H9 (cell line): ENCODE measurements around the gene GLT6D1. TPM values are rescaled to one million over a fixed set of nuclear protein-coding genes. Genes with fewer than 3 reads are reported as not detected.
A peak's percentile ranks its signal among the peaks of the same experiment; 100 is the strongest.

ENCODE experiments used
- DNase-seq: peaks from one replicate; pipeline ENCODE4 v3.0.0-alpha.2; 2017
- H2AFZ ChIP-seq: one replicate; pipeline ENCODE4 v1.6.1; 2013; ENCODE audit warnings: mild to moderate bottlenecking, low read length, control low read depth, moderate library complexity
- H2AK5ac ChIP-seq: 2 replicates; pipeline ENCODE4 v1.6.1; 2013; ENCODE audit warnings: low read length, control low read depth, mixed read lengths; ENCODE audit not compliant: insufficient read length
- H2BK120ac ChIP-seq: one replicate; pipeline ENCODE4 v1.6.1; 2013; ENCODE audit warnings: low read depth, mild to moderate bottlenecking, low read length, control low read depth, inconsistent platforms; ENCODE audit not compliant: poor library complexity, severe bottlenecking
- H2BK12ac ChIP-seq: 2 replicates; pipeline ENCODE4 v1.6.1; 2013; ENCODE audit warnings: low read length, control low read depth, mixed read lengths, low read depth; ENCODE audit not compliant: insufficient read length
- H2BK15ac ChIP-seq: 2 replicates; pipeline ENCODE4 v1.6.1; 2013; ENCODE audit warnings: low read depth, low read length, control low read depth
- H2BK20ac ChIP-seq: one replicate; pipeline ENCODE4 v1.6.1; 2013; ENCODE audit warnings: low read depth, mild to moderate bottlenecking, low read length, control low read depth, inconsistent platforms; ENCODE audit not compliant: poor library complexity, severe bottlenecking
- H2BK5ac ChIP-seq: 2 replicates; pipeline ENCODE4 v1.6.1; 2013; ENCODE audit warnings: low read length, control low read depth, mixed read lengths; ENCODE audit not compliant: insufficient read length
- H3K14ac ChIP-seq: 2 replicates; pipeline ENCODE4 v1.6.1; 2013; ENCODE audit warnings: low read length, control low read depth; ENCODE audit not compliant: insufficient read depth
- H3K18ac ChIP-seq: 2 replicates; pipeline ENCODE4 v1.6.1; 2013; ENCODE audit warnings: low read depth, mild to moderate bottlenecking, mixed read lengths, low read length, control low read depth; ENCODE audit not compliant: insufficient read length
- H3K23ac ChIP-seq: 2 replicates; pipeline ENCODE4 v1.6.1; 2013; ENCODE audit warnings: low read length, control low read depth, mixed read lengths, low read depth; ENCODE audit not compliant: insufficient read length
- H3K23me2 ChIP-seq: 2 replicates; pipeline ENCODE4 v1.6.1; 2013; ENCODE audit warnings: low read depth, mild to moderate bottlenecking, mixed read lengths, low read length, control low read depth; ENCODE audit not compliant: insufficient read length, poor library complexity, severe bottlenecking
- H3K27ac ChIP-seq: 2 replicates; pipeline ENCODE4 v1.5.1; 2013; ENCODE audit warnings: low read length, control low read depth, mixed read lengths, low read depth; ENCODE audit not compliant: insufficient read length
- H3K27me3 ChIP-seq: 2 replicates; pipeline ENCODE4 v1.6.1; 2013; ENCODE audit warnings: low read length, control low read depth, inconsistent platforms; ENCODE audit not compliant: insufficient read depth
- H3K4ac ChIP-seq: 2 replicates; pipeline ENCODE4 v1.6.1; 2013; ENCODE audit warnings: low read depth, mild to moderate bottlenecking, control low read depth, inconsistent platforms, low read length, moderate library complexity
- H3K4me1 ChIP-seq: 2 replicates; pipeline ENCODE4 v1.6.1; 2013; ENCODE audit warnings: low read length, control low read depth, inconsistent platforms; ENCODE audit not compliant: insufficient read depth
- H3K4me2 ChIP-seq: 2 replicates; pipeline ENCODE4 v1.6.1; 2013; ENCODE audit warnings: low read length, control low read depth, mixed read lengths; ENCODE audit not compliant: insufficient read length, insufficient read depth
- H3K56ac ChIP-seq: 2 replicates; pipeline ENCODE4 v1.6.1; 2013; ENCODE audit warnings: low read depth, mild to moderate bottlenecking, mixed read lengths, low read length, control low read depth; ENCODE audit not compliant: insufficient read length
- H3K79me1 ChIP-seq: 2 replicates; pipeline ENCODE4 v1.6.1; 2013; ENCODE audit warnings: low read depth, mild to moderate bottlenecking, moderate library complexity, low read length, control low read depth, inconsistent platforms; ENCODE audit not compliant: insufficient read depth, poor library complexity, severe bottlenecking
- H3K79me2 ChIP-seq: 2 replicates; pipeline ENCODE4 v1.6.1; 2013; ENCODE audit warnings: low read length, control low read depth, inconsistent platforms; ENCODE audit not compliant: insufficient read depth
- H3K9ac ChIP-seq: 2 replicates; pipeline ENCODE4 v1.6.1; 2013; ENCODE audit warnings: low read length, control low read depth, mixed read lengths; ENCODE audit not compliant: insufficient read length; ENCODE audit errors: extremely low read depth
- H3K9me3 ChIP-seq: one replicate; pipeline ENCODE4 v1.6.1; 2013; ENCODE audit warnings: low read depth, low read length, inconsistent platforms; ENCODE audit not compliant: control insufficient read depth
- H3T11ph ChIP-seq: one replicate; pipeline ENCODE4 v1.6.1; 2013; ENCODE audit warnings: mild to moderate bottlenecking, low read length, control low read depth, inconsistent platforms
- H4K20me1 ChIP-seq: one replicate; pipeline ENCODE4 v1.6.1; 2013; ENCODE audit not compliant: control insufficient read depth, insufficient read length, insufficient read depth
- H4K5ac ChIP-seq: 2 replicates; pipeline ENCODE4 v1.6.1; 2013; ENCODE audit warnings: low read depth, mild to moderate bottlenecking, mixed read lengths, low read length, control low read depth; ENCODE audit not compliant: insufficient read length
- H4K8ac ChIP-seq: replicated peaks from 2 replicates; pipeline ENCODE4 v1.6.1; 2013; ENCODE audit warnings: low read length, control low read depth, mixed read lengths, low read depth; ENCODE audit not compliant: insufficient read length
- H4K91ac ChIP-seq: 2 replicates; pipeline ENCODE4 v1.6.1; 2013; ENCODE audit warnings: low read depth, mild to moderate bottlenecking, moderate library complexity, mixed read lengths, low read length, control low read depth; ENCODE audit not compliant: insufficient read length
- H3K27ac Mint-ChIP-seq, 3 experiments: 2 replicates in 2 of 3; 3 replicates in 1 of 3; pipeline ENCODE4 v1.8.0; 2020 to 2021; ENCODE audit warnings: mixed read lengths in 3 of 3, mild to moderate bottlenecking in 1 of 3, moderate library complexity in 1 of 3
- H3K27me3 Mint-ChIP-seq: 2 replicates; pipeline ENCODE4 v1.8.0; 2021; ENCODE audit warnings: low read depth, mild to moderate bottlenecking, moderate library complexity, mixed read lengths
- H3K36me3 Mint-ChIP-seq, 3 experiments: 2 replicates in 2 of 3; 3 replicates in 1 of 3; pipeline ENCODE4 v1.8.0; 2020 to 2021; ENCODE audit warnings: low read depth in 3 of 3, mixed read lengths in 3 of 3; ENCODE audit not compliant: insufficient read depth in 1 of 3
- H3K4me1 Mint-ChIP-seq, 2 experiments: 2 replicates each; pipeline ENCODE4 v1.8.0; 2020; ENCODE audit warnings: mixed read lengths in 2 of 2
- H3K4me3 Mint-ChIP-seq, 2 experiments: 2 replicates in 1 of 2; 3 replicates in 1 of 2; pipeline ENCODE4 v1.8.0; 2020 to 2021; ENCODE audit warnings: mild to moderate bottlenecking in 2 of 2, mixed read lengths in 2 of 2, moderate library complexity in 1 of 2
- H3K9me3 Mint-ChIP-seq, 2 experiments: 2 replicates in 1 of 2; 3 replicates in 1 of 2; pipeline ENCODE4 v1.8.0; 2020; ENCODE audit warnings: mild to moderate bottlenecking in 2 of 2, mixed read lengths in 2 of 2, moderate library complexity in 1 of 2
- WGBS: extraction: QIAGEN DNeasy Blood & Tissue Kit; methylation state at CpG from one replicate; pipeline ENCODE4 v1.1.7; 2013; ENCODE audit warnings: missing lambda C conversion rate, low lambda C conversion rate, mixed read lengths; ENCODE audit not compliant: insufficient read length; ENCODE audit errors: extremely low coverage; 5-methylcytosine and 5-hydroxymethylcytosine counted together
- total RNA-seq: library from RNA; stranded (reverse); gene quantifications from 2 replicates; pipeline ENCODE4 v1.2.1, GENCODE V29; 2021
- TF ChIP-seq, protein P1 (sequence below): fragments of 200-600 bp; sonication (generic); conservative IDR thresholded peaks from 3 replicates; pipeline ENCODE4 v1.8.0; 2021; ENCODE audit warnings: antibody characterized with exemption, mild to moderate bottlenecking

The GLT6D1 gene
- total RNA-seq, 1 experiment from 2014 or later, result not detected

DNA sequence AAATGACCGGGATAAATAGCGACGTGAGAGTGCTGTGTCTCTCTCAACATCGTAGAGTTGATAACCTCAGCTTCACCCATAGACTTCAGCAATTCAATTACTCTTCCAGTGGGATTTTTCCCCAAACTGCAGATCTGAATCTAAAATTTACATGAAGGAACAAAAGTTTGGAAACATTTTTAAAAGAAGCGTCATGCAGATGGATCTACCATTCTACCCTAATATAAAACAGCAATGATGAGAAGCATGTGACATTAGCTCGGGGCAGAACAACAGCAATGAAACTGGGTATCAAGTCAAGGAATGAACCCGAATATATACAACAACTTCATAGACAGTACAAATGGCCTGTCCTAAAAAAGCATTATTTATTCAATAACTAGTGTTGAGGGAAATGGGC is 18.8 kb downstream of the GLT6D1 start:
- Mint-ChIP-seq H3K4me1 (no peaks in the 10 kb centered on the region), H3K27me3 (no peaks in the 10 kb centered on the region; the same call in 1 of the 2 replicates), H3K9me3 (no peaks in the 10 kb centered on the region), H3K36me3 (no peaks in the 10 kb centered on the region), H3K4me3 (no peak overlapping the region), H3K27ac (peak overlapping the region in 1 of 3 experiments; percentile 81; a peak in 1 of 7 replicates)
- Histone ChIP-seq H2BK12ac (no peak overlapping the region), H2BK20ac (no peak overlapping the region), H3K4ac (no peak overlapping the region), H4K8ac (no peak overlapping the region), H3K4me2 (no peak overlapping the region), H2BK120ac (no peak overlapping the region), H2BK15ac (no peak overlapping the region), H2AFZ (no peak overlapping the region), H3K9ac (no peak overlapping the region), H2BK5ac (no peak overlapping the region), H3K79me1 (no peaks in the 10 kb centered on the region), H3T11ph (no peak overlapping the region), H3K14ac (no peak overlapping the region), H3K18ac (no peak overlapping the region), H3K56ac (no peak overlapping the region), H4K20me1 (no peaks in the 10 kb centered on the region), H3K23me2 (no peaks in the 10 kb centered on the region), H2AK5ac (no peak overlapping the region), H3K27me3 (no peaks in the 10 kb centered on the region), H3K79me2 (no peaks in the 10 kb centered on the region), H3K23ac (no peak overlapping the region), H4K91ac (no peak overlapping the region), H4K5ac (no peak overlapping the region), H3K4me1 (no peaks in the 10 kb centered on the region), H3K27ac (no peak overlapping the region), H3K9me3 (no peaks in the 10 kb centered on the region)
- no CpG with 5 or more reads among the region's 7 CpGs for WGBS
- no peak for DNase-seq
- TF ChIP-seq, protein P1, sequence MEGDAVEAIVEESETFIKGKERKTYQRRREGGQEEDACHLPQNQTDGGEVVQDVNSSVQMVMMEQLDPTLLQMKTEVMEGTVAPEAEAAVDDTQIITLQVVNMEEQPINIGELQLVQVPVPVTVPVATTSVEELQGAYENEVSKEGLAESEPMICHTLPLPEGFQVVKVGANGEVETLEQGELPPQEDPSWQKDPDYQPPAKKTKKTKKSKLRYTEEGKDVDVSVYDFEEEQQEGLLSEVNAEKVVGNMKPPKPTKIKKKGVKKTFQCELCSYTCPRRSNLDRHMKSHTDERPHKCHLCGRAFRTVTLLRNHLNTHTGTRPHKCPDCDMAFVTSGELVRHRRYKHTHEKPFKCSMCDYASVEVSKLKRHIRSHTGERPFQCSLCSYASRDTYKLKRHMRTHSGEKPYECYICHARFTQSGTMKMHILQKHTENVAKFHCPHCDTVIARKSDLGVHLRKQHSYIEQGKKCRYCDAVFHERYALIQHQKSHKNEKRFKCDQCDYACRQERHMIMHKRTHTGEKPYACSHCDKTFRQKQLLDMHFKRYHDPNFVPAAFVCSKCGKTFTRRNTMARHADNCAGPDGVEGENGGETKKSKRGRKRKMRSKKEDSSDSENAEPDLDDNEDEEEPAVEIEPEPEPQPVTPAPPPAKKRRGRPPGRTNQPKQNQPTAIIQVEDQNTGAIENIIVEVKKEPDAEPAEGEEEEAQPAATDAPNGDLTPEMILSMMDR, result no peak
